NOMO-1 treated with dmso at 0.1 percent for 144 hours (cell line): Measurements from ENCODE around the gene SYP.

Experiments used
- DNase-seq: peaks from one replicate; lab custom pipeline; 2025; ENCODE audit not compliant: unreplicated experiment; lab: John Stamatoyannopoulos, UW

SYP gene

GRCh38 chrX:49199906-49200771, at the start of gene SYP:
Gene SYP (minus strand): TSS chrX:49200193. CDS start chrX:49200186, 7 bp downstream.
- DNase-seq: peak; percentile 60

- DNase-seq: no peak
Observed at GRCh38 chrX:49249616-49250015, 49.6 kb upstream of the SYP start.

- DNase-seq: no peak
Observed at GRCh38 chrX:49249071-49249470, 49.1 kb upstream of the SYP start.

GRCh38 chrX:49247916-49248811, 48.2 kb upstream of the SYP start:
- no peak for DNase-seq

- no peak for DNase-seq
Observed at GRCh38 chrX:49247346-49247745, 47.4 kb upstream of the SYP start.

GRCh38 chrX:49246541-49246940, 46.5 kb upstream of the SYP start:
- no peak for DNase-seq

GRCh38 chrX:49244207-49244606, 44.2 kb upstream of the SYP start:
- DNase-seq: no peak

GRCh38 chrX:49243166-49243565, 43.2 kb upstream of the SYP start:
- DNase-seq: no peak

GRCh38 chrX:49242545-49243066, 42.6 kb upstream of the SYP start:
- DNase-seq: no peak

GRCh38 chrX:49238735-49239134, 38.7 kb upstream of the SYP start:
- DNase-seq: no peak

- peak; percentile 78 for DNase-seq
Observed at GRCh38 chrX:49237060-49237459, 37.1 kb upstream of the SYP start.

- no peak for DNase-seq
Observed at GRCh38 chrX:49233887-49234555, 34.0 kb upstream of the SYP start.

- no peak for DNase-seq
Observed at GRCh38 chrX:49233176-49233575, 33.2 kb upstream of the SYP start, which contains the start of gene CACNA1F. Gene CACNA1F (minus strand): TSS chrX:49233340. CDS start chrX:49233309, 31 bp downstream.

- DNase-seq: no peak
Observed at GRCh38 chrX:49232525-49232924, 32.5 kb upstream of the SYP start.

- DNase-seq: no peak
Observed at GRCh38 chrX:49231333-49232000, 31.5 kb upstream of the SYP start.

GRCh38 chrX:49230500-49231232, 30.7 kb upstream of the SYP start:
- DNase-seq: peak; percentile 30

GRCh38 chrX:49228185-49228584, 28.2 kb upstream of the SYP start:
- DNase-seq: no peak

- no peak for DNase-seq
Observed at GRCh38 chrX:49227726-49228125, 27.7 kb upstream of the SYP start.

GRCh38 chrX:49226946-49227345, 27.0 kb upstream of the SYP start:
- DNase-seq: no peak

GRCh38 chrX:49225858-49226257, 25.9 kb upstream of the SYP start:
- no peak for DNase-seq
